K562 (cell line): ENCODE measurements around the gene BIRC5. TPM values are rescaled to one million over a fixed set of nuclear protein-coding genes. Genes with fewer than 3 reads are reported as not detected.

Experiments used
- CBFB ChIP-seq: sonication (generic); formaldehyde crosslinking; IDR thresholded peaks from 2 replicates; pipeline ENCODE4 v1.4.0; 2020; ENCODE audit warnings: mild to moderate bottlenecking, missing genetic modification reagents
- CBX5 ChIP-seq: IDR thresholded peaks from 2 replicates; pipeline ENCODE4 v1.6.1; 2014; ENCODE audit warnings: low read depth, borderline replicate concordance
- DDX20 ChIP-seq: fragments of 450-650 bp; IDR thresholded peaks from 2 replicates; pipeline ENCODE4 v1.6.1; 2016; ENCODE audit warnings: missing genetic modification characterization, low read depth, mild to moderate bottlenecking, missing compliant biosample characterization, moderate library complexity
- ESRRA ChIP-seq: fragments of 450-650 bp; IDR thresholded peaks from 2 replicates; pipeline ENCODE4 v1.6.1; 2014; ENCODE audit warnings: low read depth, mild to moderate bottlenecking, moderate library complexity, borderline replicate concordance
- FOXM1 ChIP-seq, 2 experiments: fragments of 450-650 bp in 1 of 2; sonication (generic) in 1 of 2; formaldehyde crosslinking in 1 of 2; IDR thresholded peaks; 2 replicates each; pipeline versions ENCODE4 v1.6.1 to v1.9.0; 2017 to 2022; ENCODE audit warnings: low read depth in 2 of 2, mild to moderate bottlenecking in 2 of 2, missing genetic modification reagents in 1 of 2, moderate library complexity in 1 of 2
- GABPB1 ChIP-seq: sonication (generic); formaldehyde crosslinking; IDR thresholded peaks from 2 replicates; pipeline ENCODE4 v1.8.0; 2022; ENCODE audit warnings: mild to moderate bottlenecking, missing genetic modification reagents
- KLF16 ChIP-seq: IDR thresholded peaks from 2 replicates; pipeline ENCODE4 v1.6.1; 2016; ENCODE audit warnings: antibody characterized with exemption
- MXI1 ChIP-seq: IDR thresholded peaks from 2 replicates; pipeline ENCODE4 v1.6.1; 2011; ENCODE audit warnings: low read depth, mild to moderate bottlenecking, improper control_type of control experiment, low read length
- MYNN ChIP-seq, 2 experiments: sonication (generic); formaldehyde crosslinking in 1 of 2; IDR thresholded peaks; 2 replicates each; pipeline versions ENCODE4 v1.5.0 to v1.6.1; 2016 to 2020; ENCODE audit warnings: antibody characterized with exemption in 1 of 2, missing genetic modification reagents in 1 of 2
- RUNX1 ChIP-seq: sonication (generic); IDR thresholded peaks from 2 replicates; pipeline ENCODE4 v1.6.1; 2016; ENCODE audit warnings: antibody characterized with exemption, low read depth
- SIN3A ChIP-seq, 2 experiments: fragments of 150-350 bp in 1 of 2; IDR thresholded peaks; 2 replicates each; pipeline ENCODE4 v1.6.1; 2011 to 2016; ENCODE audit warnings: borderline replicate concordance in 2 of 2, low read depth in 2 of 2, low read length in 2 of 2, mild to moderate bottlenecking in 2 of 2, moderate library complexity in 2 of 2; ENCODE audit not compliant: control insufficient read depth in 1 of 2
- ZFX ChIP-seq: sonication (generic); formaldehyde crosslinking; IDR thresholded peaks from 2 replicates; pipeline ENCODE4 v1.8.0; 2022; ENCODE audit warnings: mild to moderate bottlenecking, missing genetic modification reagents, moderate library complexity
- ZNF668 ChIP-seq: fragments of 250-450 bp; sonication (Bioruptor Pico); IDR thresholded peaks from 2 replicates; pipeline ENCODE4 v1.8.0; 2022; ENCODE audit warnings: mild to moderate bottlenecking, inconsistent platforms
- polyA plus RNA-seq, 8 experiments: library from polyadenylated mRNA; depleted of rRNA in 4 of 8; stranded (reverse) in 5 of 8; unstranded in 3 of 8; fragments of >200 nt; fragmentation: Nextera tagmentation in 2 of 8; fragmentation: Illumina TruSeq in 1 of 8; extraction: Ambion mirVana in 2 of 8; extraction: Trizol in 1 of 8; gene quantifications; 2 replicates each; pipeline versions ENCODE4 v1.2.1 to v1.2.3, GENCODE V29; 2011 to 2014; ENCODE audit warnings: inconsistent platforms in 1 of 8, missing spikeins in 1 of 8
- total RNA-seq, 7 experiments: library from RNA; depleted of rRNA in 6 of 7; stranded (reverse); fragments of >200 nt in 6 of 7; fragmentation: Illumina TruSeq in 2 of 7; extraction: Trizol in 2 of 7; gene quantifications; 2 replicates each; pipeline versions ENCODE4 v1.2.1 to v1.2.3, GENCODE V29; 2011 to 2021; ENCODE audit warnings: low replicate concordance in 1 of 7
- TF ChIP-seq, protein P1 (sequence below), 2 experiments: fragments of 450-650 bp in 1 of 2; IDR thresholded peaks; 2 replicates each; pipeline ENCODE4 v1.6.1; 2011 to 2017; ENCODE audit warnings: low read depth in 2 of 2, antibody characterized with exemption in 1 of 2, borderline replicate concordance in 1 of 2, low read length in 1 of 2, mild to moderate bottlenecking in 1 of 2, mixed read lengths in 1 of 2; ENCODE audit not compliant: control insufficient read depth in 1 of 2
- TF ChIP-seq, protein P2 (sequence below): fragments of 450-650 bp; IDR thresholded peaks from 2 replicates; pipeline ENCODE4 v1.6.1; 2016
- TF ChIP-seq, protein P3 (sequence below): IDR thresholded peaks from 2 replicates; pipeline ENCODE4 v1.6.1; 2016; ENCODE audit warnings: missing genetic modification characterization, missing compliant biosample characterization
- TF ChIP-seq, protein P4 (sequence below): sonication (generic); formaldehyde crosslinking; IDR thresholded peaks from 2 replicates; pipeline ENCODE4 v1.8.0; 2023; ENCODE audit warnings: mild to moderate bottlenecking, missing genetic modification reagents
- TF ChIP-seq, protein P5 (sequence below): sonication (generic); formaldehyde crosslinking; IDR thresholded peaks from 2 replicates; pipeline ENCODE4 v1.9.0; 2022; ENCODE audit warnings: mild to moderate bottlenecking, missing genetic modification reagents

Gene BIRC5
- total and polyA plus RNA-seq, 9 of the 15 experiments (the other 6 are each of a cell fraction or from before 2014, with no cell fraction given) = 64.4 to 140 (median 101) TPM

DNA sequence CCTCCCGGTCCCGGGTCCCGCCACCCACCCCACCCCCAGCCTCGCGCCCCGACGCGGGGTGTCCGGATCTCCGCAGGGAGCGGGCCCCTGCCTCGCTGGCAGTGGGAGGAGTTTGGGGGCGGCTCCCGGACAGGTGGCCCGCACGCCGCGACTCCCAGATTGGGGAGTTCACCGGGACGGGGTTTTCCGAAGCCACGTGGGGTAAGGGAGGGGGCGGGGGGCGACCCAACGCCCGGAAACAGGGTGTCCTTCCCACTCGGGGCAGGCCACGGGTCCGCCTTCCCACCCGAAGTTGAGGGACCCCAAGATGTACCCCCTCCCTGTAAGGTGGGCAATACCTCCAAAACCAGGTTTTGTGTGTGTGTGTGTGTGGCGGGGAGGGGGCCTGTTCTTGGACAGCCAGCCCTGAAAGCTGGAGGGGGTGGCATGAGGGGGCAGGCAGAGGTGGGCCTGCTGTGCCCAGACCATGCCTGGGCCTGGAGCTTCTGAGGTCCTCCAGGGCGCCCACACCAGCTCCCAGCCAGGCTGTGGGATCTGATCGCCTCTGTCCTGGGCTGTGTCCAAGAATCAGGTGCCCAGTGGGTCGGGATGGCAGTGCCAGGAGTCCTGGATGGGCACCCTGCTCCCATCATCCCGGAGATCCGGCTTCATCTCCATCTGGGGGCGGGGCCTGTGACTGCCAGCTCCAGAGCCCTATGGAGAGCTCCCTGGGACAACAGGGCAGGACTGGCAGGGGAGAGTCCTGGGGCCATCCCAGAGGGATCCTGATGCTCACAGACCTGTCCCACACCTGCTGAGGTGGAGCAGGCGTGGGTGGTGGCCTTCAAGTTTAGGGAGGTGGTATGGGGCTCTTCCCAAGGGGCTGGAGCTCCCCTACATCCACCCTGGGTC is 44.9 kb upstream of the BIRC5 start (continued):
- TF ChIP-seq, protein P1, sequence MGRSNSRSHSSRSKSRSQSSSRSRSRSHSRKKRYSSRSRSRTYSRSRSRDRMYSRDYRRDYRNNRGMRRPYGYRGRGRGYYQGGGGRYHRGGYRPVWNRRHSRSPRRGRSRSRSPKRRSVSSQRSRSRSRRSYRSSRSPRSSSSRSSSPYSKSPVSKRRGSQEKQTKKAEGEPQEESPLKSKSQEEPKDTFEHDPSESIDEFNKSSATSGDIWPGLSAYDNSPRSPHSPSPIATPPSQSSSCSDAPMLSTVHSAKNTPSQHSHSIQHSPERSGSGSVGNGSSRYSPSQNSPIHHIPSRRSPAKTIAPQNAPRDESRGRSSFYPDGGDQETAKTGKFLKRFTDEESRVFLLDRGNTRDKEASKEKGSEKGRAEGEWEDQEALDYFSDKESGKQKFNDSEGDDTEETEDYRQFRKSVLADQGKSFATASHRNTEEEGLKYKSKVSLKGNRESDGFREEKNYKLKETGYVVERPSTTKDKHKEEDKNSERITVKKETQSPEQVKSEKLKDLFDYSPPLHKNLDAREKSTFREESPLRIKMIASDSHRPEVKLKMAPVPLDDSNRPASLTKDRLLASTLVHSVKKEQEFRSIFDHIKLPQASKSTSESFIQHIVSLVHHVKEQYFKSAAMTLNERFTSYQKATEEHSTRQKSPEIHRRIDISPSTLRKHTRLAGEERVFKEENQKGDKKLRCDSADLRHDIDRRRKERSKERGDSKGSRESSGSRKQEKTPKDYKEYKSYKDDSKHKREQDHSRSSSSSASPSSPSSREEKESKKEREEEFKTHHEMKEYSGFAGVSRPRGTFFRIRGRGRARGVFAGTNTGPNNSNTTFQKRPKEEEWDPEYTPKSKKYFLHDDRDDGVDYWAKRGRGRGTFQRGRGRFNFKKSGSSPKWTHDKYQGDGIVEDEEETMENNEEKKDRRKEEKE (IDR thresholded peaks at IDR 0.05; ENCODE audit: borderline replicate concordance in 1 of 2, control insufficient read depth in 1 of 2, low read depth in 2 of 2, low read length in 1 of 2) = no peak
- TF ChIP-seq SIN3A (IDR thresholded peaks at IDR 0.05; ENCODE audit: borderline replicate concordance in 2 of 2, control insufficient read depth in 1 of 2, low read depth in 2 of 2, low read length in 2 of 2) (peak; percentile 3 to 36; a peak in 1 of 4 replicates), ESRRA (no peak), GABPB1 (CRISPR knock-in tag) (0 out of 2 replicates have a peak, but pooled peaks have one; percentile 7), ZFX (CRISPR knock-in tag) (no peak), CBFB (no peak), MYNN (IDR thresholded peaks at IDR 0.05) (no peak), MYNN (CRISPR knock-in tag; IDR thresholded peaks at IDR 0.05) (0 out of 2 replicates have a peak, but pooled peaks have one; percentile 22), MXI1 (0 out of 2 replicates have a peak, but pooled peaks have one; percentile 25), FOXM1 (IDR thresholded peaks at IDR 0.05; ENCODE audit: low read depth) (no peak), FOXM1 (CRISPR knock-in tag; IDR thresholded peaks at IDR 0.05; ENCODE audit: low read depth) (no peak), ZNF668 (CRISPR knock-in tag) (no peak), CBX5 (no peak), DDX20 (tag) (no peak), RUNX1 (no peak), KLF16 (no peak)
- TF ChIP-seq, protein P2, sequence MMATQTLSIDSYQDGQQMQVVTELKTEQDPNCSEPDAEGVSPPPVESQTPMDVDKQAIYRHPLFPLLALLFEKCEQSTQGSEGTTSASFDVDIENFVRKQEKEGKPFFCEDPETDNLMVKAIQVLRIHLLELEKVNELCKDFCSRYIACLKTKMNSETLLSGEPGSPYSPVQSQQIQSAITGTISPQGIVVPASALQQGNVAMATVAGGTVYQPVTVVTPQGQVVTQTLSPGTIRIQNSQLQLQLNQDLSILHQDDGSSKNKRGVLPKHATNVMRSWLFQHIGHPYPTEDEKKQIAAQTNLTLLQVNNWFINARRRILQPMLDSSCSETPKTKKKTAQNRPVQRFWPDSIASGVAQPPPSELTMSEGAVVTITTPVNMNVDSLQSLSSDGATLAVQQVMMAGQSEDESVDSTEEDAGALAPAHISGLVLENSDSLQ = peak; percentile 67
- TF ChIP-seq, protein P3, sequence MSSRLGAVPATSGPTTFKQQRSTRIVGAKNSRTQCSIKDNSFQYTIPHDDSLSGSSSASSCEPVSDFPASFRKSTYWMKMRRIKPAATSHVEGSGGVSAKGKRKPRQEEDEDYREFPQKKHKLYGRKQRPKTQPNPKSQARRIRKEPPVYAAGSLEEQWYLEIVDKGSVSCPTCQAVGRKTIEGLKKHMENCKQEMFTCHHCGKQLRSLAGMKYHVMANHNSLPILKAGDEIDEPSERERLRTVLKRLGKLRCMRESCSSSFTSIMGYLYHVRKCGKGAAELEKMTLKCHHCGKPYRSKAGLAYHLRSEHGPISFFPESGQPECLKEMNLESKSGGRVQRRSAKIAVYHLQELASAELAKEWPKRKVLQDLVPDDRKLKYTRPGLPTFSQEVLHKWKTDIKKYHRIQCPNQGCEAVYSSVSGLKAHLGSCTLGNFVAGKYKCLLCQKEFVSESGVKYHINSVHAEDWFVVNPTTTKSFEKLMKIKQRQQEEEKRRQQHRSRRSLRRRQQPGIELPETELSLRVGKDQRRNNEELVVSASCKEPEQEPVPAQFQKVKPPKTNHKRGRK (tag) = no peak
- TF ChIP-seq, protein P4, sequence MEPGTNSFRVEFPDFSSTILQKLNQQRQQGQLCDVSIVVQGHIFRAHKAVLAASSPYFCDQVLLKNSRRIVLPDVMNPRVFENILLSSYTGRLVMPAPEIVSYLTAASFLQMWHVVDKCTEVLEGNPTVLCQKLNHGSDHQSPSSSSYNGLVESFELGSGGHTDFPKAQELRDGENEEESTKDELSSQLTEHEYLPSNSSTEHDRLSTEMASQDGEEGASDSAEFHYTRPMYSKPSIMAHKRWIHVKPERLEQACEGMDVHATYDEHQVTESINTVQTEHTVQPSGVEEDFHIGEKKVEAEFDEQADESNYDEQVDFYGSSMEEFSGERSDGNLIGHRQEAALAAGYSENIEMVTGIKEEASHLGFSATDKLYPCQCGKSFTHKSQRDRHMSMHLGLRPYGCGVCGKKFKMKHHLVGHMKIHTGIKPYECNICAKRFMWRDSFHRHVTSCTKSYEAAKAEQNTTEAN (CRISPR knock-in tag) = no peak
- TF ChIP-seq, protein P5, sequence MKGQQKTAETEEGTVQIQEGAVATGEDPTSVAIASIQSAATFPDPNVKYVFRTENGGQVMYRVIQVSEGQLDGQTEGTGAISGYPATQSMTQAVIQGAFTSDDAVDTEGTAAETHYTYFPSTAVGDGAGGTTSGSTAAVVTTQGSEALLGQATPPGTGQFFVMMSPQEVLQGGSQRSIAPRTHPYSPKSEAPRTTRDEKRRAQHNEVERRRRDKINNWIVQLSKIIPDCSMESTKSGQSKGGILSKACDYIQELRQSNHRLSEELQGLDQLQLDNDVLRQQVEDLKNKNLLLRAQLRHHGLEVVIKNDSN (CRISPR knock-in tag) = no peak
